ENCODE data around the gene GLCE. TPM values are rescaled to one million over a fixed set of nuclear protein-coding genes. Genes with fewer than 3 reads are reported as not detected.

GLCE gene
- 2.8 and 8.7 TPM in 2 replicates for total RNA-seq (2011; cell fraction: chromatin; rRNA removed; ENCODE audit: low replicate concordance)
- 1.7 and 2.2 TPM in 2 replicates for total RNA-seq (2011; cell fraction: nucleolus; rRNA removed)
- total RNA-seq (2011; cell fraction: nucleoplasm; rRNA removed): 4.0 and 5.0 TPM in 2 replicates
- 6.5 and 8.2 TPM in 2 replicates for total RNA-seq (2014; rRNA removed)
- 12.3 and 13.3 TPM in 2 replicates for total RNA-seq (2014; rRNA removed; fragmentation: Illumina TruSeq; extraction: Trizol)
- 10.4 and 11.3 TPM in 2 replicates for total RNA-seq (2015; rRNA removed; fragmentation: Illumina TruSeq; extraction: Trizol)
- 10.0 and 10.2 TPM in 2 replicates for total RNA-seq (2021)
- polyA plus RNA-seq (2011; rRNA removed): 3.0 and 4.6 TPM in 2 replicates
- 2.0 and 2.9 TPM in 2 replicates for polyA plus RNA-seq (2011; cell fraction: cytosol; rRNA removed)
- polyA plus RNA-seq (2011; cell fraction: nucleus; rRNA removed): 1.5 and 2.2 TPM in 2 replicates
- 8.0 and 34.3 TPM in 2 replicates for polyA plus RNA-seq (2012)
- 10.9 and 11.3 TPM in 2 replicates for polyA plus RNA-seq (2014; fragmentation: Illumina TruSeq; extraction: Trizol)
- 10 to 100 TPM; 10.0 to 12.0 TPM for polyA plus RNA-seq (2014; fragmentation: Nextera tagmentation; extraction: Ambion mirVana)
- 10.6 and 11.0 TPM in 2 replicates for polyA plus RNA-seq (2014; rRNA removed)
- polyA minus RNA-seq (2011; rRNA and poly(A)+ RNA removed): 5.2 and 6.8 TPM in 2 replicates
- polyA minus RNA-seq (2011; cell fraction: cytosol; rRNA and poly(A)+ RNA removed): 1.1 and 3.0 TPM in 2 replicates
- 1.9 and 2.4 TPM in 2 replicates for polyA minus RNA-seq (2011; cell fraction: nucleus; rRNA and poly(A)+ RNA removed)
- percentile 51 among the genes with signal in this experiment for Bru-seq, nascent RNA
- percentile 57 among the genes with signal in this experiment for BruChase-seq, experiment 1, labeled RNA remaining after a 2-hour chase
- percentile 55 among the genes with signal in this experiment for BruChase-seq, experiment 2, labeled RNA remaining after a 6-hour chase
- long read RNA-seq, experiment 1, full-length matches to known transcripts: 17 of 33 reads
- long read RNA-seq, experiment 1, partial matches to known transcripts: 1 of 33 reads
- long read RNA-seq, experiment 1, other reads (novel, unspliced or antisense): 15 of 33 reads
- long read RNA-seq, experiment 2, partial matches to known transcripts: 1 of 3 reads
- long read RNA-seq, experiment 2, other reads (novel, unspliced or antisense): 1 of 3 reads
- long read RNA-seq, experiment 3, partial matches to known transcripts: 0 of 5 reads
- long read RNA-seq, experiment 3, other reads (novel, unspliced or antisense): 3 of 5 reads

DNA sequence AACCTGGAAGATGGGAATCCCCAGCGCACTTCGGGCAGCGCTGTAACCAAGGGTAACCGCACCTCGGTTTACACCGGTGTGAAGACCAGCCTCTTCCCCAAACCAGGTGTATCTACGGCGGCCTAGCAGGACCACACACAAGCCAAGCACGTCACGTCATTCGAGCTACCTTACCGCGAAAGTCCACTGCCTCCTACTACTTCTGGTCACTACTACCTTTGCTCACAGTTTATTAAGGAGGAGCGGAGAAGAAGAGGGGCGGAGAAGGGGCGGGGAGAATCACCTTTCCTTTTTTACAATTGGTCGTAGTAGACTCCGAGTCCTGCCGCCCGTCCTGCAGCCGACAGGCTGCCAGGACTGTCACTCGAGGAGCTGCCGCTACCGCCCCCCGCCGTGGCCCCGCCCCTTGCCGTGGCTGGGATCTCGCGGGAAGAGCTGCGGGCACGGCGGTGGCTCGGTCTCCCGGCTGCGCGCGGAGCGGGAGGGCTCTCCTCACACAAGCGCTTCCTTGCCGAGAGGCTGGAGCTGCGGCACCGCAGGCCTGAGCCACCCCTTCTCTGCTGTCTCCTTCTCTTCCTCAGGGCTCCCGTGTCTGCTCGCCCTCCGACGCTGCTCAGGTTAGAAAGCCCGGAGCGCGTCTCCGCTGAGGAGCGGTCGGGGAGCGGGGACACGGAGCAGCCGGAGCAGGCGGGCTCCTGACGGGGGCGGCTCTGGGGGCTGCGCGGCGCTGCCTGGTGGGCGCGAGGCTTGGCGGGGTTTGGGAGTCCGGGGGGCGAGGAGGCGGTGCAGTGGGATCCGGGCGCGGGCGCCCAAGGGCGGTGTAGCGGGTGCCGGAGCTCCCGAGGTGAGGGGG is at the start of gene GLCE:
Gene GLCE (plus strand): TSS at position 495 of the 853 bp plus-strand sequence. CDS start 95,172 bp downstream, outside the sequence.
- Histone ChIP-seq H3K27me3 (ENCODE audit: control insufficient read depth in 2 of 2, insufficient read depth in 2 of 2, low read length in 2 of 2) (no peaks in the 10 kb centered on the region; a peak in 1 of 5 replicates), H3K9me3 (replicated peaks; ENCODE audit: control insufficient read depth, insufficient read depth, low read depth, low read length) (no peaks in the 10 kb centered on the region), H3K27ac (ENCODE audit: extremely low read depth, low read depth, low read length) (peak within 1 kb of the TSS; percentile 37), H3K4me2 (ENCODE audit: insufficient read depth, low read length) (peak within 1 kb of the TSS; percentile 76), H3K79me2 (ENCODE audit: control insufficient read depth, insufficient read depth, low read length) (0 out of 3 replicates have a peak, but pooled peaks cover 3% of the 10 kb centered on the region), H3K4me3 (peak within 1 kb of the TSS; percentile 65), H3K36me3 (ENCODE audit: control insufficient read depth, insufficient read depth, low read length) (no peaks in the 10 kb centered on the region), H3K9ac (ENCODE audit: insufficient read depth in 1 of 2, low read depth in 2 of 2, low read length in 2 of 2) (peak within 1 kb of the TSS; percentile 66 to 98), H4K20me1 (replicated peaks; ENCODE audit: control insufficient read depth, insufficient read depth, low read length) (peaks cover 7% of the 10 kb centered on the region; the same call in 1 of the 2 replicates), H2AFZ (ENCODE audit: low read depth, low read length) (peak within 1 kb of the TSS; percentile 91), H3K4me1 (replicated peaks in 1 of 2; ENCODE audit: control insufficient read depth in 2 of 2, insufficient read depth in 2 of 2, low read length in 2 of 2) (peaks cover 23 to 41% of the 10 kb centered on the region in 2 experiments), H3K9me1 (ENCODE audit: control insufficient read depth, insufficient read depth, low read length) (no peaks in the 10 kb centered on the region)
- POLR2A ChIA-PET: interaction anchor here (0.5 to 1.1 kb wide), 9 partner anchors 9 to 461 kb away, joined by 3 to 4 read pairs (median 3); partner anchors contain the start of gene RPLP1
- DNase-seq (ENCODE audit: extremely low read depth in 1 of 4, low spot score in 3 of 4): peak; percentile 96 to 99 (median 98)
- CTCF ChIA-PET (ENCODE audit: low intra/inter-chr PET ratio): interaction anchor here (0.7 kb wide), 1 partner anchor 283 kb away, joined by 3 read pairs; no protein-coding TSS in a partner anchor
- no TSS peak for BruUV-seq (replicated peaks)
- peak; percentile 93 for FAIRE-seq
- in situ Hi-C loops (cut with MboI): no loop called here
- intact Hi-C loops (cut with micrococcal nuclease): loop anchor here (10.0 kb wide), 1 partner anchor 304 kb away; no protein-coding TSS in a partner anchor
- 16% methylated on average over 51 of the region's 76 CpGs for WGBS (ENCODE audit: insufficient coverage, low coverage, missing lambda C conversion rate)
- ATAC-seq: peak; percentile 99
- TF ChIP-seq THRAP3 (IDR thresholded peaks at IDR 0.05; ENCODE audit: borderline replicate concordance) (no peak), ZNF121 (CRISPR knock-in tag; conservative IDR thresholded peaks at IDR 0.05) (no peak), IRF2 (CRISPR knock-in tag; IDR thresholded peaks at IDR 0.05) (no peak), SREBF1 (IDR thresholded peaks at IDR 0.05; ENCODE audit: borderline replicate concordance, low read depth, low read length) (no peak), ATF1 (CRISPR knock-in tag; IDR thresholded peaks at IDR 0.05) (0 out of 2 replicates have a peak, but pooled peaks have one; percentile 23), ATF1 (tag; IDR thresholded peaks at IDR 0.05) (peak; percentile 65), EHMT2 (IDR thresholded peaks at IDR 0.05) (no peak), ZFP30 (CRISPR knock-in tag; IDR thresholded peaks at IDR 0.05; ENCODE audit: borderline replicate concordance) (no peak), NBN (IDR thresholded peaks at IDR 0.05; ENCODE audit: low read depth) (no peak), KHSRP (IDR thresholded peaks at IDR 0.05) (no peak), EWSR1 (IDR thresholded peaks at IDR 0.05; ENCODE audit: borderline replicate concordance, low read depth, partially characterized antibody) (no peak), NR3C1 (CRISPR knock-in tag; IDR thresholded peaks at IDR 0.05) (no peak), CBFB (CRISPR knock-in tag; IDR thresholded peaks at IDR 0.05) (no peak), PHF8 (IDR thresholded peaks at IDR 0.05; ENCODE audit: borderline replicate concordance, low read length) (peak; percentile 89), CBX3 (IDR thresholded peaks at IDR 0.05; ENCODE audit: borderline replicate concordance in 1 of 2, low read length in 2 of 2) (no peak), ZFX (CRISPR knock-in tag; IDR thresholded peaks at IDR 0.05) (no peak)
- TF ChIP-seq, protein P1, sequence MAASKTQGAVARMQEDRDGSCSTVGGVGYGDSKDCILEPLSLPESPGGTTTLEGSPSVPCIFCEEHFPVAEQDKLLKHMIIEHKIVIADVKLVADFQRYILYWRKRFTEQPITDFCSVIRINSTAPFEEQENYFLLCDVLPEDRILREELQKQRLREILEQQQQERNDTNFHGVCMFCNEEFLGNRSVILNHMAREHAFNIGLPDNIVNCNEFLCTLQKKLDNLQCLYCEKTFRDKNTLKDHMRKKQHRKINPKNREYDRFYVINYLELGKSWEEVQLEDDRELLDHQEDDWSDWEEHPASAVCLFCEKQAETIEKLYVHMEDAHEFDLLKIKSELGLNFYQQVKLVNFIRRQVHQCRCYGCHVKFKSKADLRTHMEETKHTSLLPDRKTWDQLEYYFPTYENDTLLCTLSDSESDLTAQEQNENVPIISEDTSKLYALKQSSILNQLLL (CRISPR knock-in tag; IDR thresholded peaks at IDR 0.05; ENCODE audit: borderline replicate concordance): no peak
